Endothelial cell of umbilical vein (primary cell): ENCODE data around the gene PTTG1.

ENCODE experiments used
- CTCF ChIP-seq, 2 donors: IDR thresholded peaks; 1 replicate in 1 of 2; 2 replicates in 1 of 2; pipeline ENCODE4 v1.5.1; 2011; ENCODE audit warnings: low read length in 2 of 2, mild to moderate bottlenecking in 2 of 2, moderate library complexity in 2 of 2, control low read depth in 1 of 2, inconsistent platforms in 1 of 2, low read depth in 1 of 2; ENCODE audit not compliant: insufficient read depth in 1 of 2; ENCODE audit errors: extremely low read depth in 1 of 2
- POLR2AphosphoS5 ChIP-seq: IDR thresholded peaks from 2 replicates; pipeline ENCODE4 v1.6.1; 2012; ENCODE audit warnings: low read depth, mild to moderate bottlenecking, control low read depth, low read length, moderate library complexity; ENCODE audit not compliant: insufficient read depth

DNA sequence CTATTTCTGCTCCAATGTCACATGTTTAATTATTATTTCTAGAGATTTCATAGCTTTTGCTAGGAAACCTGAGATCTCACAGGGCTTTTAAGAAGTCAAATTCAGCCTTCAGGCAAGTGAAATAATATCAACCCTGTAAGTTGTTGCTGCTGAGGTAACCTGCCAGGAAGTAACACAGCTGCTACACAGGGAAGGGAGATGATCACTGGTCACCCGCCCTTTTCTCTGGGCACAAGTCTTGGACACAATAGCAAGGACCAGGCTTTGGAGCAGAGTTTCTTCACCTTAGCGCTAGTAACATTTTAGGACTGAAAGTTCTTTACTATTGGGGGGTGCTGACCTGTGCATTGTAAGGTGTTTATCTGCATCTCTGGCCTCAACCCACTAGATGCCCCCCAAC lies 50.1 kb downstream of the PTTG1 start:
- TF ChIP-seq CTCF (IDR thresholded peaks at IDR 0.05; ENCODE audit: extremely low read depth in 1 of 2, insufficient read depth in 1 of 2, low read depth in 1 of 2, low read length in 2 of 2) = no peak
- no peak for TF ChIP-seq POLR2AphosphoS5
